SU-DHL-6 (cell line): ENCODE measurements around the gene CBFA2T2.
"Not testable (repeated sequence)": the region's sequence is repeated elsewhere in the genome, so short reads cannot be mapped to it uniquely, and the experiment has no call there.

Experiments used
- CTCF ChIP-seq: fragments of 200-600 bp; sonication (generic); IDR thresholded peaks from one replicate; pipeline ENCODE4 v1.5.1; 2017; ENCODE audit warnings: antibody characterized with exemption, mild to moderate bottlenecking, low read length, moderate library complexity; ENCODE audit not compliant: insufficient read depth, poor library complexity, severe bottlenecking
- EZH2phosphoT487 ChIP-seq: fragments of 200-600 bp; sonication (generic), shearing (Covaris generic); conservative IDR thresholded peaks from 2 replicates; pipeline ENCODE4 v1.6.1; 2018; ENCODE audit warnings: mild to moderate bottlenecking, antibody characterized with exemption, low read length, moderate library complexity, mixed read lengths

DNA sequence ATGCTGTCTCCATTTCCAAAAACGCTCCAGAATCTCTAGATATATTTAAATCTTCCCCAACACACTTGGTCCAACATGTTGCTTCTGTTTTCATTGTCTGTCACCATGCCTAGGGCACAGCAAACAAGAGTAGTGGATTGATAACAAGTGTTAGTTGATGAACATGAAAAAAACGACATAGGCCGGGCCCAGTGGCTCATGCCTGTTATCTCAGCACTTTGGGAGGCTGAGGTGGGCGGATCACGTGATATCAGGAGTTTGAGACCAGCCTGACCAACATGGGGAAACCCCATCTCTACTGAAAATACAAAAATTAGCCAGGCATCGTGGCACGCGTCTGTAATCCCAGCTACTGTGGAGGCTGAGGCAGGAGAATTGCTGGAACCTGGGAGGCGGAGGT, 102.0 kb downstream of the CBFA2T2 start:
- not testable (repeated sequence) for TF ChIP-seq CTCF, EZH2phosphoT487
